ENCODE data around the gene FEM1A.

GRCh38 chr19:4823577-4823976 is 32.0 kb downstream of the FEM1A start:
- TF ChIP-seq CTCF (IDR thresholded peaks at IDR 0.05; ENCODE audit: low read depth, low read length, poor library complexity, severe bottlenecking), result no peak
- TF ChIP-seq EZH2phosphoT487 (IDR thresholded peaks at IDR 0.05; ENCODE audit: borderline replicate concordance, low read length), result no peak
